ENCODE measurements around the gene TNRC6B. TPM values are rescaled to one million over a fixed set of nuclear protein-coding genes. Genes with fewer than 3 reads are reported as not detected.

Gene TNRC6B
- total and polyA plus RNA-seq, 4 experiments from 2014 or later: 27.3 to 155 (median 123) TPM

DNA sequence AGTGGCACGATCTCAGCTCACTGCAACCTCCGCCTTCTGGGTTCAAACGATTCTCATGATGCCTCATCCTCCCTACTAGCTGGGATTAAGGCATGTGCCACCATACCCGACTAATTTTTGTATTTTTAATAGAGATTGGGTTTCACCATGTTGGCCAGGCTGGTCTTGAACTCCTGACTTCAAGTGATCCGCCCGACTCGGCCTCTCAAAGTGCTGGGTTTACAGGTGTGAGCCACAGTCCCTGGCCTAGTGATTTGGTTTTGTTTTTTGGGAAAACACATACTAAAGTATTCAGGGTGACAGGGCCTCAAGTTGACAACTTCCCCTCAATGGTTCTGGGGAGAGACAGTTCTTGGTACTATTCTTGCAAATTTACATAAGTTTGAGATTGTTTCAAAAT lies 22.1 kb downstream of the TNRC6B start:
- no peak overlapping the region for H3K4me3 ChIP-seq (ENCODE audit: low read length in 2 of 2)
- H3K27ac ChIP-seq (ENCODE audit: low read depth, low read length): no peak overlapping the region
- Mint-ChIP-seq H3K4me1 (peaks cover 54 to 90% (median 74%) of the 10 kb centered on the region in 4 donors), H3K4me3 (peak overlapping the region in 1 of 8 donors; percentile 6), H3K27me3 (no peaks in the 10 kb centered on the region), H3K9me3 (no peaks in the 10 kb centered on the region), H3K36me3 (peaks cover 0 to 25% of the 10 kb centered on the region in 2 donors), H3K27ac (peak overlapping the region in 3 of 7 donors; percentile 2 to 85 (median 51))
- ChIA-PET POLR2A (ENCODE audit: partially characterized antibody) (interaction anchor here (0.6 to 1.9 kb wide), 3 partner anchors 22 to 148 kb away, joined by 3 to 7 read pairs (median 4); partner anchors contain the start of gene TNRC6B), CTCF (ENCODE audit: partially characterized antibody) (interaction anchor here (4.7 kb wide), 1 partner anchor 148 kb away, joined by 17 read pairs; no protein-coding TSS in a partner anchor)
- intact Hi-C loops (cut with micrococcal nuclease): no loop called here
- H3K36me3 ChIP-seq (ENCODE audit: insufficient read depth, low read length): no peaks in the 10 kb centered on the region
- H3K4me1 ChIP-seq (ENCODE audit: insufficient read depth, low read length): peaks cover 77% of the 10 kb centered on the region
- no peak for DNase-seq
- no peaks in the 10 kb centered on the region for H3K9me3 ChIP-seq (ENCODE audit: control insufficient read depth in 1 of 2, low read length in 2 of 2)
- no peaks in the 10 kb centered on the region for H3K27me3 ChIP-seq (ENCODE audit: insufficient read depth, low read length)

GRCh38 chr22:40200795-40201530 lies 23.2 kb downstream of the TNRC6B start:
- Mint-ChIP-seq H3K4me1 (peaks cover 51 to 85% (median 72%) of the 10 kb centered on the region in 4 donors), H3K9me3 (no peaks in the 10 kb centered on the region), H3K27me3 (no peaks in the 10 kb centered on the region), H3K36me3 (peaks cover 0 to 23% of the 10 kb centered on the region in 2 donors), H3K4me3 (peak overlapping the region in 1 of 8 donors; percentile 28), H3K27ac (peak overlapping the region in 5 of 7 donors; percentile 48 to 68 (median 60))
- ChIA-PET POLR2A (ENCODE audit: partially characterized antibody) (interaction anchor here (0.6 to 1.4 kb wide), 3 partner anchors 23 to 147 kb away, joined by 3 to 5 read pairs (median 4); partner anchors contain the start of gene TNRC6B), CTCF (ENCODE audit: partially characterized antibody) (interaction anchor here (4.7 kb wide), 1 partner anchor 147 kb away, joined by 17 read pairs; no protein-coding TSS in a partner anchor)
- no peak overlapping the region for H3K27ac ChIP-seq (ENCODE audit: low read depth, low read length)
- no peaks in the 10 kb centered on the region for H3K27me3 ChIP-seq (ENCODE audit: insufficient read depth, low read length)
- no peaks in the 10 kb centered on the region for H3K36me3 ChIP-seq (ENCODE audit: insufficient read depth, low read length)
- H3K4me3 ChIP-seq (ENCODE audit: low read length in 2 of 2): no peak overlapping the region
- peaks cover 77% of the 10 kb centered on the region for H3K4me1 ChIP-seq (ENCODE audit: insufficient read depth, low read length)
- intact Hi-C loops (cut with micrococcal nuclease): no loop called here
- no peaks in the 10 kb centered on the region for H3K9me3 ChIP-seq (ENCODE audit: control insufficient read depth in 1 of 2, low read length in 2 of 2)
- DNase-seq: no peak

DNA sequence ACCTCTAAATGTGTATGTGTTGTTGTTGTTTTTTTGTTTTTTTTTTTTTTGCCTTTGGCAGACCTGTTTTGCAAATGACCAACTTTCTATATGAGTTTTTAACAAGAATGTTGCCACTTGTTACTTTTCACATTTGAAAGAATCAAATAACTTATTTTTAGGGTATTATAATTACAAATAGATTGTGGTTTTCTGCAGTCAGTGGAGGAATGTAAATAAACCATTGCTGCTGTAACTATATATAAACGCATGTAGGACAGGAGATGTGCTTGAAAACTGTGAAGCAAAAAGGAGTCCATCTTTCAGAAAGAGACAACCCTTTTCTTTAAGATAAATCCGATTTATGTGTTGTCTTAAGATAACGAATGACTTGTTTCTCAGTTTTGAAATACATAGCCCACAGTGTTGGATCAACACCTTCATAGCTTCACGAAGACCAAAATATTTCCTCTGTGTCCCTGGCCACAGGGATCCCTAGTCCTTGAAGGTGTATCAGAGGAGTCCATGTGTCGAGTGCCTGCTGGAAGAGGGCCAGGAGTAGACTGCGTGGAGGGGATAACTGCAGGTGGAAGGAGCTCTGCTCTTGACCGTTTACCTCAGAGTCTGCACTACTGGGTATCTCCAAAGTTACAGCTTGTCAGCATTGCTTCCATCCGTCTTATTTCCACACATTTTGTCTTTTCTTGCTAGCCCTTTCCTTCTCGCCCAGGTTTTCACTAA lies 24.7 kb downstream of the TNRC6B start:
- H3K4me1 Mint-ChIP-seq: peaks cover 44 to 72% (median 64%) of the 10 kb centered on the region in 4 donors
- no peaks in the 10 kb centered on the region for H3K9me3 Mint-ChIP-seq
- Histone ChIP-seq H3K27me3 (ENCODE audit: insufficient read depth, low read length) (no peaks in the 10 kb centered on the region), H3K4me1 (ENCODE audit: insufficient read depth, low read length) (peaks cover 65% of the 10 kb centered on the region), H3K27ac (ENCODE audit: low read depth, low read length) (peak overlapping the region; percentile 15), H3K9me3 (ENCODE audit: control insufficient read depth in 1 of 2, low read length in 2 of 2) (no peaks in the 10 kb centered on the region), H3K4me3 (ENCODE audit: low read length in 2 of 2) (no peak overlapping the region), H3K36me3 (ENCODE audit: insufficient read depth, low read length) (no peaks in the 10 kb centered on the region)
- H3K4me3 Mint-ChIP-seq: peak overlapping the region in 4 of 8 donors; percentile 1 to 85 (median 38)
- peaks cover 0 to 20% of the 10 kb centered on the region in 2 donors for H3K36me3 Mint-ChIP-seq
- POLR2A ChIA-PET (ENCODE audit: partially characterized antibody): interaction anchor here (1.1 to 1.8 kb wide), 8 partner anchors 9 to 158 kb away, joined by 4 to 8 read pairs (median 5); partner anchors contain the start of gene TNRC6B
- intact Hi-C loops (cut with micrococcal nuclease): loop anchor here (2.0 kb wide), 1 partner anchor 14 kb away; no protein-coding TSS in a partner anchor
- CTCF ChIA-PET (ENCODE audit: partially characterized antibody): interaction anchor here (0.7 to 4.7 kb wide), 5 partner anchors 8 to 146 kb away, joined by 3 to 17 read pairs (median 4); no protein-coding TSS in a partner anchor
- H3K27ac Mint-ChIP-seq: peak overlapping the region in 6 of 7 donors; percentile 82 to 96 (median 91)
- no peak for DNase-seq
- H3K27me3 Mint-ChIP-seq: no peaks in the 10 kb centered on the region

- Histone ChIP-seq H3K9me3 (ENCODE audit: control insufficient read depth in 1 of 2, low read length in 2 of 2) (no peaks in the 10 kb centered on the region), H3K4me1 (ENCODE audit: insufficient read depth, low read length) (peaks cover 62% of the 10 kb centered on the region), H3K27ac (ENCODE audit: low read depth, low read length) (no peak overlapping the region), H3K4me3 (ENCODE audit: low read length in 2 of 2) (no peak overlapping the region), H3K27me3 (ENCODE audit: insufficient read depth, low read length) (no peaks in the 10 kb centered on the region), H3K36me3 (ENCODE audit: insufficient read depth, low read length) (no peaks in the 10 kb centered on the region)
- Mint-ChIP-seq H3K27me3 (no peaks in the 10 kb centered on the region), H3K9me3 (no peaks in the 10 kb centered on the region), H3K4me1 (peaks cover 47 to 76% (median 67%) of the 10 kb centered on the region in 4 donors), H3K27ac (peak overlapping the region; percentile 82 to 96 (median 93)), H3K4me3 (peak overlapping the region; percentile 5 to 85 (median 66)), H3K36me3 (peaks cover 0 to 18% of the 10 kb centered on the region in 2 donors)
- DNase-seq: peak; percentile 45 to 68 (median 58)
- ChIA-PET POLR2A (ENCODE audit: partially characterized antibody) (interaction anchor here (0.7 to 1.8 kb wide), 8 partner anchors 10 to 805 kb away, joined by 3 to 8 read pairs (median 4); partner anchors contain the start of gene TNRC6B), CTCF (ENCODE audit: partially characterized antibody) (interaction anchor here (0.6 to 4.7 kb wide), 5 partner anchors 9 to 159 kb away, joined by 3 to 17 read pairs (median 4); no protein-coding TSS in a partner anchor)
- intact Hi-C loops (cut with micrococcal nuclease): loop anchor here (2.0 kb wide), 1 partner anchor 13 kb away; no protein-coding TSS in a partner anchor
Measured at GRCh38 chr22:40203572-40203971, 25.8 kb downstream of the TNRC6B start.

DNA sequence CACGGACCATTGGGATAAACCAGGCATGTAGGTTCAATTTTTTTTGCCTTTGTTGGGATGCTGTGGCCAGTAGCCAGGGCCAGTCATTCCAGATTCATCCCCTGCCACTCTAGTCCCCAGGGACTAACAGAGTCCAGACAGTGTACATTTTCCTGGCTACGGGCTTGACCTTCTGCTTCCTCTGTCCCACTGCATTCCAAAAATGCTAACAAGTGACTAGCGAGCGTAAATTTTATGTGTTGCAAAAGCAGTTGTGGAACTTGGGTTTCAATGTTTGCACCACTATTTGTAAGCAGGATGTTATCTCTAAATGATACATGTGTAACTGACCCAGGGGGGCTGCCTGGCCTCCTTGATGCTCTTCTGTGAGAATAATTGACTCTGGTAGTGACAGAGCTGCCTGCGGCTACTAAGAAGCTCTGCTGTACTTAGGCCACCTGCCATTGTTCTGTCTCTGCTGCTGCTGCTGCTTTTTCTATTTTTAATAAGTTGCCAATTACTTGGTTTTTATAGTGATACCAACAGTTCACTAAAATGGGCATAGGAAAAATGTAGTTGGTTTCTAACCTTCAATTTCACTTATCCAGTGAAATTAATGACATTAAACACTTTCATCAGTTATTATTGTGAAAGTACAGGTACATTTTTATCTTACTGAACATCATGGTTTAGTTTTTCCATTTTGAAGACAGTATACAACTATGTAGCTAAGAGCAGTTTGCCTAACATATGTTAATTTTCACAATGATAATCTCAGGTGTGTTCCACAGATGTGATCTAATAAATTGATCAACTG lies 26.8 kb downstream of the TNRC6B start:
- no peaks in the 10 kb centered on the region for H3K27me3 ChIP-seq (ENCODE audit: insufficient read depth, low read length)
- intact Hi-C loops (cut with micrococcal nuclease): no loop called here
- H3K4me1 Mint-ChIP-seq: peaks cover 43 to 76% (median 66%) of the 10 kb centered on the region in 4 donors
- no peak for DNase-seq
- peaks cover 62% of the 10 kb centered on the region for H3K4me1 ChIP-seq (ENCODE audit: insufficient read depth, low read length)
- POLR2A ChIA-PET (ENCODE audit: partially characterized antibody): interaction anchor here (0.8 kb wide), 1 partner anchor 27 kb away, joined by 3 read pairs; the partner anchor contains the start of gene TNRC6B
- H3K27ac Mint-ChIP-seq: peak overlapping the region; percentile 72 to 93 (median 83)
- H3K9me3 ChIP-seq (ENCODE audit: control insufficient read depth in 1 of 2, low read length in 2 of 2): no peaks in the 10 kb centered on the region
- peaks cover 0 to 11% of the 10 kb centered on the region in 2 donors for H3K36me3 Mint-ChIP-seq
- no peaks in the 10 kb centered on the region for H3K9me3 Mint-ChIP-seq
- CTCF ChIA-PET (ENCODE audit: partially characterized antibody): no interaction called here
- H3K27me3 Mint-ChIP-seq: no peaks in the 10 kb centered on the region
- peak overlapping the region in 1 of 2 donors; percentile 15 for H3K4me3 ChIP-seq (ENCODE audit: low read length in 2 of 2)
- H3K27ac ChIP-seq (ENCODE audit: low read depth, low read length): no peak overlapping the region
- no peaks in the 10 kb centered on the region for H3K36me3 ChIP-seq (ENCODE audit: insufficient read depth, low read length)
- peak overlapping the region in 6 of 8 donors; percentile 7 to 85 (median 54) for H3K4me3 Mint-ChIP-seq

DNA sequence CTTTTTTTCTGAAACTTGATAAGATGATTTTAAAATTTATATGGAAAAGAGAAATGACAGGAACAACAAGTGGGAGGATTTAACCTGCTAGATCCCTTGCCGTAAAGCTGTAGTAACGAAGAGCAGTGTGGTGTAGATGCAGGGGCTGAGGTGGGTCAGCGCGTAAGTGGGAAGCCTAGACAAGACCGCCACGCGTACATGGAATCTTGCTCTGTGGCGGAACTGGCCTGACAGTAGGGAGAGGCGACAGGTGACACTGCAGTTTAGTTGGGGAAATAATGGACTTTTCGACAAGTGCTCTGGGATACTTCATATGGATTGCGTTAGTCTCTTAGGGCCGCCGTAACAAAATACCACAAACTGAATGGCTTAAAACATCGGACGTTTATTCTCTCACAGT lies 28.8 kb downstream of the TNRC6B start:
- Histone ChIP-seq H3K9me3 (ENCODE audit: control insufficient read depth in 1 of 2, low read length in 2 of 2) (no peaks in the 10 kb centered on the region), H3K27ac (ENCODE audit: low read depth, low read length) (no peak overlapping the region), H3K36me3 (ENCODE audit: insufficient read depth, low read length) (no peaks in the 10 kb centered on the region), H3K4me3 (ENCODE audit: low read length in 2 of 2) (no peak overlapping the region), H3K27me3 (ENCODE audit: insufficient read depth, low read length) (no peaks in the 10 kb centered on the region), H3K4me1 (ENCODE audit: insufficient read depth, low read length) (peaks cover 67% of the 10 kb centered on the region)
- no peak for DNase-seq
- intact Hi-C loops (cut with micrococcal nuclease): no loop called here
- CTCF ChIA-PET (ENCODE audit: partially characterized antibody): no interaction called here
- Mint-ChIP-seq H3K36me3 (peaks cover 0 to 11% of the 10 kb centered on the region in 2 donors), H3K27ac (peak overlapping the region in 2 of 7 donors; percentile 35 to 72), H3K4me1 (peaks cover 53 to 81% (median 70%) of the 10 kb centered on the region in 4 donors), H3K9me3 (no peaks in the 10 kb centered on the region), H3K27me3 (no peaks in the 10 kb centered on the region), H3K4me3 (no peak overlapping the region)
- POLR2A ChIA-PET (ENCODE audit: partially characterized antibody): no interaction called here

Measured in CD4-positive, alpha-beta memory T cell (primary cell).